Caki2 (cell line): ENCODE results near the gene SLC25A22. TPM values are rescaled to one million over a fixed set of nuclear protein-coding genes. Genes with fewer than 3 reads are reported as not detected.

Experiments
- DNase-seq: peaks from one replicate; pipeline ENCODE4 v3.0.0-alpha.2; 2015; ENCODE audit warnings: low read depth
- in situ Hi-C: cut with HindIII; loops from 2 replicates; pipeline ENCODE4 v1.10.0; 2016; ENCODE audit warnings: low sequenced_read_pairs, low pct_unique_long_range_greater_than_20kb, mixed read lengths
- total RNA-seq: library from RNA; depleted of rRNA; stranded (reverse); fragments of >200 nt; shearing (Covaris generic); gene quantifications from 2 replicates; pipeline ENCODE4 v1.2.3, GENCODE V29; 2014; ENCODE audit warnings: low replicate concordance; rRNA removed

The SLC25A22 gene
- total RNA-seq, 1 experiment from 2014 or later: 12.5 TPM

DNA sequence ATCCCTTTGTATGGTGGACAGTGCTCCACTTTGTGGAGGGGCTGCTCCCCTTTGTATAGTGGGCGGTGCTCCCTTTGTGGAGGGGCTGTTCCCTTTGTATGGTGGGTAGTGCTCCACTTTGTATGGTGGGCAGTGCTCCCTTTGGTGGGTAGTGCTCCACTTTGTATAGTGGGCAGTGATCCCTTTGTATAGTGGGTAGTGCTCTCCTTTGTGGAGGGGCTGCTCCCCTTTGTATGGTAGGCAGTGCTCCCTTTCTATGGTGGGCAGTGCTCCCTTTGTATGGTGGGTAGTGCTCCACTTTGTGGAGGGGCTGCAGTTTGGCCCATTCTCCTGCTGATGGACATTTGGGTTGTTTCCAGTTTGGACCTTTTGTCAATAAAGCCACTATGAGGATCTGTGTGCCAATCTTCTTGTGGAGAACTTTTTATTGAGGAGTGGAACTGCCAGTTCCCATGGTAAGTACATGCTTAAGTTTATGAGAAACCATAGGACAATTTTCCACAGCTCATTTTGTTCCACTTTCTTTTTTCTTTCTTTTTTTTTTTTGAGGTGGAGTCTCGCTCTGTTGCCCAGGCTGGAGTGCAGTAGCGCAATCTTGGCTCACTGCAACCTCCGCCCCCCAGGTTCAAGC lies 55.4 kb downstream of the SLC25A22 start:
- in situ Hi-C loops: no loop called here
- no peak for DNase-seq

GRCh38 chr11:742156-742546 lies 55.9 kb downstream of the SLC25A22 start:
- in situ Hi-C loops: no loop called here
- no peak for DNase-seq

Other genes with a start within 250 kb of the SLC25A22 start
- gene LMNTD2, start 237.5 kb downstream of the SLC25A22 start, total RNA-seq: 6.7 and 18.4 TPM in 2 replicates
- gene RASSF7, start 237.3 kb downstream of the SLC25A22 start, total RNA-seq: 107 and 124 TPM in 2 replicates
- gene PHRF1, start 221.8 kb downstream of the SLC25A22 start, total RNA-seq: 36.5 and 42.6 TPM in 2 replicates
- gene IRF7, start 182.3 kb downstream of the SLC25A22 start, total RNA-seq: 12.5 and 23.2 TPM in 2 replicates
- gene CDHR5, start 173.3 kb downstream of the SLC25A22 start, total RNA-seq: not detected in 2 replicates
- gene SCT, start 171.1 kb downstream of the SLC25A22 start, total RNA-seq: not detected in 2 replicates
- not detected in 2 replicates for gene DRD4, start 161.0 kb downstream of the SLC25A22 start, total RNA-seq
- 37.8 and 52.4 TPM in 2 replicates for gene DEAF1, start 103.1 kb downstream of the SLC25A22 start, total RNA-seq
- gene TMEM80, start 102.5 kb downstream of the SLC25A22 start, total RNA-seq: 6.3 and 15.6 TPM in 2 replicates
- gene EPS8L2, start 92.0 kb downstream of the SLC25A22 start, total RNA-seq: 264 and 273 TPM in 2 replicates
- 1,239 and 1,416 TPM in 2 replicates for gene TALDO1, start 50.8 kb downstream of the SLC25A22 start, total RNA-seq
- gene GATD1, start 20.8 kb downstream of the SLC25A22 start, total RNA-seq: 27.5 and 45.0 TPM in 2 replicates
- not detected in 2 replicates for gene CEND1, start 8.2 kb downstream of the SLC25A22 start, total RNA-seq
- 16.7 and 36.1 TPM in 2 replicates for gene PIDD1, start 7.0 kb upstream of the SLC25A22 start, total RNA-seq
- gene RPLP2, start 11.7 kb upstream of the SLC25A22 start, total RNA-seq: 302 and 318 TPM in 2 replicates
- gene PNPLA2, start 20.6 kb upstream of the SLC25A22 start, total RNA-seq: 11.6 and 15.3 TPM in 2 replicates
- gene CRACR2B, start 29.6 kb upstream of the SLC25A22 start, total RNA-seq: 15.0 and 29.5 TPM in 2 replicates
- 873 and 905 TPM in 2 replicates for gene CD151, start 34.7 kb upstream of the SLC25A22 start, total RNA-seq
- gene POLR2L, start 44.2 kb upstream of the SLC25A22 start, total RNA-seq: 90.2 and 103 TPM in 2 replicates
- gene TSPAN4, start 44.6 kb upstream of the SLC25A22 start, total RNA-seq: 250 and 324 TPM in 2 replicates
- gene CHID1, start 112.5 kb upstream of the SLC25A22 start, total RNA-seq: 146 and 165 TPM in 2 replicates
- gene AP2A2, start 127.6 kb upstream of the SLC25A22 start, total RNA-seq: 49.4 and 52.6 TPM in 2 replicates
- gene MUC6, start 238.4 kb upstream of the SLC25A22 start, total RNA-seq: not detected in 2 replicates